Glomerular endothelial cell (primary cell): ENCODE measurements around the gene OOEP. TPM values are rescaled to one million over a fixed set of nuclear protein-coding genes. Genes with fewer than 3 reads are reported as not detected.

Experiments
- DNase-seq: peaks from one replicate; pipeline ENCODE4 v3.0.0-alpha.2; 2011; ENCODE audit warnings: low read depth, low spot score; ENCODE audit errors: extremely low read depth
- total RNA-seq: library from RNA; depleted of rRNA; stranded (reverse); fragments of >200 nt; gene quantifications from 2 replicates; pipeline ENCODE4 v1.2.3, GENCODE V29; 2015

OOEP gene
- total RNA-seq, 1 donor from 2014 or later: not detected

GRCh38 chr6:73367761-73368355 is 1.8 kb downstream of the OOEP start:
- DNase-seq: no peak

DNA sequence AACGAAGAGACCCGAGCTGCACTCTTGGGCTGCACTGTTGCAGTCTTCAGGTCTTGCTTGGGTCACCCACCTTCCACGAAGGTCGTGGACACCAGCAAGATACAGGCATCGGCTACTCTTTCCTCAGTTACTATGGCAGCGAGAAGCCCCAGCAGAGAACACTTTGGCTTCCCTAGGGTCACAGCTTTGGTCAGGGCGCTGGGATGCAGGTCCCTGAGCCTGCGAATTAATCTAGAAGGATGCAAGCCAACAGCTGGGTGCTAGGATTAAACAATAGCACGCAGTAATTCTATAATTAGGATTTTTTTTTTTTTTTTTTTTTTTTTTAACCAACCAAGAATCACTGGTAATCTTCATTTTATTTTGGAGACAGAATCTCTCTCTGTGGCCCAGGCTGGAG is 5.1 kb downstream of the OOEP start:
- no peak for DNase-seq

DNA sequence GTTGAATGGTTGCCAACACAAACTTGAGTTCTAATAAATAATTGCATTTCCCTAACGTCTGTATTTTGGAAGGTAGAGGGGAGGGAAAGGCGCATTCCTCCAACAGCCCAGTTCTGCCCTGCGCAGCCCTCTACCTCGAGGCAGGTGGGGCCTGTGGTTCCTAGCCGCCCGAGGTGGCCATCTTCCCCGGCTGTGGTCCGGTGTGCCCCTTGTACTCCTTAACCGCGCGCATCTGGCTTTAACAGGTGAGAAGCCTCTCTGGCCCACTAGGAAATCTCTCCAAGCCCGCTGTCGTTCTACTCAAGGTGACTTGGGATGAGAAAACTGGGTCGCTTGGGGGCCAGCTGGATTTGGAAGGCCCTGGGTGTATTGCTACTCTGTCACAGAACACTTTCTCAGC is 5.6 kb downstream of the OOEP start:
- DNase-seq: no peak

GRCh38 chr6:73363537-73363875 is 6.2 kb downstream of the OOEP start:
- DNase-seq: no peak

DNA sequence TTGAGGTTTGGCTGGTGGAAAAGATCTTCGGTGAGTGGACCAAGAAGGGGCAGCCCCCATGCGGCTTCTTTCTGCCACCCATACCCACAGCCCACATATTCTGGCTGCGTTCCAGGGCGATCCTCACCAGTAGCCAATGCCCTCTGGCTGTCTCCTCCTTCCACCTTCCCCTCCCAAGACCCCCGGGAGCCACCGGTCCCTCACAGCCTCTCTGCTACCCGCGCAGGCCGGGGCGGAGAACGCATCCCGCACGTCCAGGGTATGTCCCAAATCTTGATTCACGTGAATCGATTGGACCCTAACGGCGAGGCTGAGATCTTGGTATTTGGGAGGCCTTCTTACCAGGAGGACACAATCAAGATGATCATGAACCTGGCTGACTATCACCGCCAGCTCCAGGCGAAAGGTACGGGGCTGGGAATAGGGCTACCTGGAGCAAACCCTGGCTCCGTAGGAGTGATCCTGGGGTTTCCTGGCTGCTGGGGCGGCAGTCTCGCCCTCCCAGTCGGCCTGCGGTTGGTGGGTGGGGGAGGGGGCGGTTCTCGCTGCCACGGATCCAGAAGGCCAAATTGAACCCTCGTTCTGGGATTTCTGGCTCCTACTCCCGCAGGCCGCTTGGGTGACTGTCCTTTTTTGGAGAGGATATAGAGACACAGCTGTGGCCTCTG is 6.7 kb downstream of the OOEP start:
- no peak for DNase-seq

GRCh38 chr6:73362358-73362757 is 7.3 kb downstream of the OOEP start, which contains the start of gene KHDC3L:
KHDC3L (plus strand) TSS chr6:73362658; CDS start chr6:73362730, 72 bp downstream.
- DNase-seq: no peak

DNA sequence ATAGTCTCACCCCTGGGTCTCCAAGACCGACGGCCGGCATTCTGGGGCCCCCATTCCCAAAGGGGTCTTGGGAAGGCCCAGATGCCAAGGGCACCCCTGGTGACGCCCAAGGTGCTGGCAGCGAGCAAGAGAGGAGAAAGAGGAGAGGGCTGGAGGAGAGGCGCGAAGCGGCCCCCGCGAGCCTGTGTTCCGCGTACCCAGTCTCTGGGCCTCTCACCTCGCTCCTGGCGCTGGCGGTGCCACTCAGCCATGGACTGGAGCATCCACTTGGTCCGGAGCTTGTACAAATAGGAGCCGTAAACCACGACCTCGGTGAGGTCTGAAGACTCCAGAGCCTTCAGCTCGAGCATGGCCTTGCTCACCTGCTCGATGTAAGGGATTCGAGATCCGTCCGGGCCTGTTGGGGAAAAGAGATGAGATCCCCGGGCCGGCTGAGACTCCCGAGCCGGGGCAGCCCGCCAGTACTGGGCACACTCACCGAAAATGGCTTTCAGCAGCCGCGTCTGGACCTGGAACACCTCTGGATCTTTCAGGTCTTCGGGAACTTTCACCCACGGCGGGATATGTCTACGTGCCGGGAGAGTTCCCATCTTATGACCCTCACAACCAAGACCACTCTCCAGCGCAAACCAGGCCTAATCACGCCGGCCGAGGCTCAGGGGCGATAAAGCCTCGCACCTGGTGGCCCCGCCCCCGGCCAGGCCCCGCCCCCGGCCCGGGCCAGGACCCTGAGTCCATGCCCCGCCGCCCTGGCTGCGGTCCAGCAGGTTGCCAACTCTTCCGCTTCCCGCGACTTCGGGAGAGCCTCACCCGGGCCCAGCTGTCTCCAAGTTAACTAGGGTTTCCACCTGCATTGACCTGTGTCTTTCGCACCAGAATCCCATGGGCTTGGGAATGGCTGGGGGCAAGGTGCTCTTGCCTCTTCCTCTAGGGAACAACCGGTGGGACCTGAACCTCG is 15.8 kb downstream of the OOEP start, which contains the start of gene DPPA5:
DPPA5 (minus strand) TSS at position 641 of the 958 bp plus-strand sequence; CDS start at position 590, 51 bp downstream.
- no peak for DNase-seq

DNA sequence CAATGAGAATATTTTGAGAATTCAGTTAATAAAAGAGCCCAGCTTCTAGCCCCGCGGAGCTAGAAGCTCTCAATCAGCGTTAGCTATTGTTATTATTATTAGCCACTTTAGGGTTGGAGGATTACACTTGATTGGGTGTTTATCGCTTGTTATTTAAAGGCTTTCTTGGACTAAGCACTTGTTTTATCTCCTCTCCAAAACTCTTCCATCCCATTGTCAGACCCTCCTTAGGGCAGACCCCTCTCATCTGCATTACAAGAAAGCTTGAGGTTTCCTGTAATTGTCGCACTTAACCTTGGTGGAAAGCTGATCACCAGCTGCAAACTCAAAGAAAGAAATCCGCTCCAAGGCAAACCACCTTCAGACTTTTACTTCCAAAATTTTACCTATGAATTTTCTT is 20.4 kb downstream of the OOEP start:
- DNase-seq: no peak

DNA sequence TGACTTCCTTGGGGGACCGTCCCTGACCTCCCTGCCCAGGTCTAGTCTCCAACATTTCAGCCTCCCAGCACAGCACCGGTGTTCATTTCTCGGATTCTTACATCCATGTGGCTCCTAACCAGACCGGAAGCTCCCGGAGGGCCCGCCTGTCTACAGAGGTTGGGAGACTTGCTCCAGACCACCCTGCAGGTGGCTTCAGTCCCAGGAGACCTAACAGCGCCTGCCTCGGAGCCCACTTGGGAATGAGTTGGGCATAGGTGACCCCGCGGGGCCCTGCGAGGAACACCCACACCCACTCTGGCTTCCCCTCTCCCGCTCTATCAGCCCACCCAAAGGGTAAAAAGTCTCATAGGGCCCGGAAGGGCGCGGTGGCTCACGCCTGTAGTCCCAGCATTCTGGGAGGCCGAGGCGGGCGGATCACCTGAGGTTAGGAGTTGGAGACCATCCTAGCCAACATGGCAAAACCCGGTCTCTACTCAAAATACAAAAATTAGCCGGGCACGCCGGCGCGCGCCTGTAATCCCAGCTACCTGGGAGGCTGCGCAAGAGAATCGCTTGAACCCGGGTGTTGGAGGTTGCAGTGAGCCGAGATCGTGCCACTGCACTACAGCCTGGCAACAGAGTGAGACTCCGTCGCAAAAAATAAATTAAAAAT is 21.0 kb downstream of the OOEP start:
- DNase-seq: no peak

DNA sequence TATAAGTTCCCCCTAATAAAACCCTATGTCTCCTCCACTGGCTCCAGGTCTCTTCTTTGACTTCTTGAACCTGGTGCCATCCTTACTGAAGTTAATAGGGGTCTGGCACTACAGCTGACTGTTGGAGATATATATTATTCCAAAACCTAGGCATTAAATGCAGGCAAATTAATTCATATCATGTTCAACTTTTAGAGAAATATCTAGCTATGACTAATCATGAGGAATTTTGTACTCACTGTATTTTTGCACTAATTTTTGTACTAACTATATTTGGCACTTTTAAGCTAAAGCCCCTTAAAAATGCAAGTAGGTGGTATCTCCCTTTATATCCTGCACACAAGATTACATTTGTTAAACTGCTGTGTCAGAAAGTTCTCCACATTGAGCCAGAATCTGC is 26.5 kb downstream of the OOEP start:
- DNase-seq: no peak

DNA sequence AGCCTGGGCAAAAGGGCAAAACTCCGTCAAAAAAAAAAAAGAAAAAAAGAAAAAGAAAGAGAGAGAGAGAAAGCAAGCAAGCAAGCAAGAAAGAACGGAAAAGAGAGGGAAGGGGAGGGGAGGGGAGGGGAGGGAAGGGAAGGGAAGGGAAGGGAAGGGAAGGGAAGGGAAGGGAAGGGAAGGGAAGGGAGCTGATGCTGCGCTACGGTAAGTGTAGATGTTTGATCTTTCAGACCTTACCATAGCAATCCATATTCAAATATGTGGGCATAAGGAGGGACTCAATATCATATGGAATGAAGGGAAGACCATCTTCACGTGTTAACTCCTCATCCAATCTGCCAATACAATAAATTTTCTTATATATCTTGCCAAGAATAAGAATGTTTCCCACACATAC is 27.5 kb downstream of the OOEP start:
- no peak for DNase-seq

GRCh38 chr6:73341335-73341734 is 28.4 kb downstream of the OOEP start:
- no peak for DNase-seq

GRCh38 chr6:73340048-73340447 is 29.6 kb downstream of the OOEP start:
- no peak for DNase-seq

DNA sequence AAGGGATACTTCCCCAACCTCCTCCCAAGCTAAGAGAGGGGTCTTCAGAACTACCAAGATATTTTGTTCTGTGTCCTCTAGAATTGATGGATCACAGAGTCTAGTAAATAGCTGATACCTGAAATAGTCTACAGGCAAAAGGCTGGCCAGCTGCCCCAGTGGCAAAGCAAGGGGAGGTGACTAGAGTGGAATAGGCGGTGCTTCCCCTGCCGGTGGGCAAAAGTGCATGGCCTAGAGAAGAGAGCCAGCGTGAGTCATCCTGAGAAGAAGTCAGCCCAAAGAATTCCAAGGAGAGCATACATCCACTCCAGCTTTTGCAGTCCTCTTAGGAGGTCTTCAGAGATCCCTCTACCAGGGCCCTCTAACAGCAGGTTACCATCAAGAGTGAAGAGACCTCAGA is 30.4 kb downstream of the OOEP start:
- DNase-seq: no peak

DNA sequence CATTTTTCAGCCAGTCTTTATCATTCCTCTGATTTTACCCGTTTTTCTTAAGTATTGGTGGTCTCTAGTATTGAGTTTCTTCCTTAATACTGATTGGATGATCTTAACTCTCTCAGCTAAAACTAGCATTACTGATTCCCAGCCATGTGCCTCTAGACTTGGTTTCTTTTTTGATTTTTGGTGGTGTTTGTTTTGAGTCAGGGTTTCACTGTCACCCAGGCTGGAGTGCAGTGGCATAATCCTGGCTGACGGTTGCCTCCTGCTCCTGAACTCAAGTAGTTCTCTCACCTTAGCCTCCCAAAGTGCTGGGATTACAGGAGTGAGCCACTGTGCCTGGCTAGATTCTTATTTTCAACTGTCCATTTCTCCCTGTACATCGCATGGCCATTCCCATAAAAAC is 40.5 kb downstream of the OOEP start:
- no peak for DNase-seq

DNA sequence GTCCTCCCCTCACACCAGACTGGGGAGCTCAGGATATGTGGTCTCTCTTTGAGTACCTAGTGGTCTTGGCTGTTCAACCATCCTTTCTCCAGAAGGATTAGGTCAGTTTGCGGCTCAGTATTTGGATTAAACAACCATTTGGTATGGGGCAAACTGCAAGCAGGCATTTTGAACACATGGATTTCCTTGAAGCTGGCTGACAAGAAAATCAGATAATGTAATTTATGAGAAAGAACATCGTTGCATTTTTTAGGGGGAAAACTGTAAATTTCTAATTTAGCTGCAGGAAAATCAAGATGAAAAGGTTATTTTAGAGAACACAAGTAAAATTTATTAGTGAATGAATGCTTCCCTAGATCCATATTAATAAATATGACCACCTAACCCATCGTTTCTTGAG is 40.9 kb downstream of the OOEP start:
- no peak for DNase-seq

DNA sequence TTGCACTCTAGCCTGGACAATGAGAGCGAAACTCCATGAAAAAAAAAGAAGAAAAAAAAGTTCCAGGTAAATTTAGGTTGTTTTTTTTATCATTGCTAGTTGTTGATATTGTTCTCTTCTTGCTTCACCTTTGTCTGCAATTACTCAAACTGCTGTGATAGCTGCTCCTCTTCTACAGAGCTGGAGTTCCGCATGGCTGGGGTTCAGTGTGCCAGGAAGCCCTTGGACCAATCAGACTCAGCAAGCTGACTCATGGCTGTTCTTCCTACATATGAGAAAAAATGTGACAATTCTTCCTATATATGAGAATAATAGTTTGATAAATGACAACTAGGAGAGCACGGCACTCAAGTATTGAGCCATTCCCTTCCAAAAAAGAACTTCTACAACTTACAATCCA is 44.0 kb downstream of the OOEP start:
- DNase-seq: no peak

DNA sequence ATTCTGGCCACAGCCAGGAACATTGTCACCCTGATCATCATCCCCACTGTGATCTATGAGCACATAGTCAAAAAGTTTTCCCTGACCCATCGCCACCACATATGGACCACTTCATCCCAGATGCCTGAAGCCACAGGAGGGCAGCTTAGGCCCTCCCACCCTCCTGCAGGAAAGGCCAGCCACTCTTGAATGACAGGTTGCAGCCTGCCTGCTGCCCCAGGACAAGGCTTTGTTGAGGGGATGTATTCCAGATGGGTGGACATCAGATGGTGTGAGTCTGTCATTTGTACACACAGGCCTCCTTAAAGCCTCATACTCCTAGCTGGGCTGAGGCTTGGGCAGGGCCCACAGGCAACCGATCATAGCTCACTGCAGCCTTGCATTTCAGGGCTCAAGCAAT is 46.4 kb downstream of the OOEP start:
- no peak for DNase-seq
